GM23248 (cell line): ENCODE data around the gene VTI1A. TPM values are rescaled to one million over a fixed set of nuclear protein-coding genes. Genes with fewer than 3 reads are reported as not detected.
A peak's percentile ranks its signal among the peaks of the same experiment; 100 is the strongest.

ENCODE experiments used
- DNase-seq: peaks from one replicate; pipeline ENCODE4 v3.0.0-alpha.2; 2015
- H2AFZ ChIP-seq: fragments of 200-600 bp; sonication (generic); 2 replicates; pipeline ENCODE4 v1.6.1; 2016; ENCODE audit warnings: antibody characterized with exemption
- H3F3A ChIP-seq: fragments of 200-600 bp; sonication (generic); 2 replicates; pipeline ENCODE4 v1.6.1; 2016; ENCODE audit warnings: mild to moderate bottlenecking, antibody characterized with exemption, mixed run types; ENCODE audit not compliant: insufficient read depth
- H3K27ac ChIP-seq: fragments of 200-600 bp; sonication (generic); 2 replicates; pipeline ENCODE4 v1.5.1; 2016; ENCODE audit warnings: mild to moderate bottlenecking
- H3K27me3 ChIP-seq: fragments of 200-600 bp; sonication (generic); replicated peaks from 2 replicates; pipeline ENCODE4 v1.6.1; 2016; ENCODE audit warnings: mild to moderate bottlenecking; ENCODE audit not compliant: insufficient read depth
- H3K36me3 ChIP-seq: fragments of 200-600 bp; sonication (generic); 2 replicates; pipeline ENCODE4 v1.6.1; 2016; ENCODE audit warnings: low read depth, mild to moderate bottlenecking
- H3K4me1 ChIP-seq: fragments of 200-600 bp; sonication (generic); 2 replicates; pipeline ENCODE4 v1.6.1; 2016; ENCODE audit warnings: mild to moderate bottlenecking; ENCODE audit not compliant: insufficient read depth
- H3K4me2 ChIP-seq: fragments of 200-600 bp; sonication (generic); one replicate; pipeline ENCODE4 v1.6.1; 2016; ENCODE audit warnings: mild to moderate bottlenecking; ENCODE audit not compliant: unreplicated experiment
- H3K4me3 ChIP-seq: fragments of 200-600 bp; sonication (generic); 2 replicates; pipeline ENCODE4 v1.5.1; 2016; ENCODE audit warnings: mild to moderate bottlenecking
- H3K79me2 ChIP-seq: fragments of 200-600 bp; sonication (generic); 2 replicates; pipeline ENCODE4 v1.6.1; 2016; ENCODE audit warnings: mild to moderate bottlenecking; ENCODE audit not compliant: insufficient read depth
- H3K9ac ChIP-seq: fragments of 200-600 bp; sonication (generic); 2 replicates; pipeline ENCODE4 v1.6.1; 2016; ENCODE audit warnings: mild to moderate bottlenecking
- H3K9me2 ChIP-seq: fragments of 200-600 bp; sonication (generic); 2 replicates; pipeline ENCODE4 v1.6.1; 2016; ENCODE audit warnings: mixed run types, mild to moderate bottlenecking, moderate library complexity; ENCODE audit not compliant: insufficient read depth
- H3K9me3 ChIP-seq: fragments of 200-600 bp; sonication (generic); one replicate; pipeline ENCODE4 v1.6.1; 2017; ENCODE audit warnings: low read depth
- H4K20me1 ChIP-seq: fragments of 200-600 bp; sonication (generic); 2 replicates; pipeline ENCODE4 v1.6.0; 2016; ENCODE audit not compliant: insufficient read depth
- EZH2 ChIP-seq: fragments of 200-600 bp; sonication (generic); IDR thresholded peaks from 2 replicates; pipeline ENCODE4 v1.6.1; 2018; ENCODE audit warnings: antibody characterized with exemption, mild to moderate bottlenecking; ENCODE audit not compliant: insufficient read depth, poor library complexity, severe bottlenecking
- EZH2phosphoT487 ChIP-seq: fragments of 200-600 bp; sonication (generic); IDR thresholded peaks from 2 replicates; pipeline ENCODE4 v1.6.1; 2018; ENCODE audit warnings: antibody characterized with exemption, moderate library complexity, mild to moderate bottlenecking, low read depth; ENCODE audit not compliant: insufficient read depth
- WGBS, 2 experiments: methylation state at CpG; one replicate each; pipeline ENCODE4 v1.1.6; 2015 to 2017; ENCODE audit warnings: low lambda C conversion rate in 2 of 2, low coverage in 1 of 2; ENCODE audit errors: missing lambda C conversion rate in 2 of 2; 5-methylcytosine and 5-hydroxymethylcytosine counted together
- in situ Hi-C: fragments of 300-500 bp; cut with MboI; formaldehyde crosslinking; loops from 2 replicates; pipeline ENCODE4 v1.15.0; 2020
- polyA plus RNA-seq: library from polyadenylated mRNA; unstranded; fragments of >200 nt; fragmentation: Nextera tagmentation; extraction: Ambion mirVana; gene quantifications from 2 replicates; pipeline ENCODE4 v1.2.1, GENCODE V29; 2016
- total RNA-seq: library from RNA; depleted of rRNA; stranded (reverse); fragments of >200 nt; shearing (Covaris generic); gene quantifications from 2 replicates; pipeline ENCODE4 v1.2.3, GENCODE V29; 2014

The VTI1A gene
- total and polyA plus RNA-seq, 2 experiments from 2014 or later: 21.6 to 26.4 TPM

DNA sequence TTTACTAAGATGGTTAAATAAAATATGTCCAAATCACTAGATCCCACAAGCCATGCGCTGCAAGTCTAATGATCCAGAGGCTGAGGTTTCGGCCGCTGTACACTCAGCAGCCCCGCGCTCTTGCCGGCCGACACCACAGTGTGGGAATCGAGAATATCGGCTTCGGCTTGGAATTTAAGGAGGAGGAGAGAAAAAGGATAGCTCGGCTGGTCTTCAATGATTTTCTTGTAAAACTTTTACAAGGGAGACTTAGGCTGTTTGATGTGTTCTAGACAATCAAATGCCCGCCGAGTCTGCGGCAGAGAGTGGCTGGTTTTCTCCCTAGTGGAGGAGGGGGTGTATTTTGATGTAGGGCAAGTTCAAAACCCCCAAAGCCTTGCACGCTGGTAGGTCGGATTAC is 384.8 kb downstream of the VTI1A start:
- in situ Hi-C loops: no loop called here
- H2AFZ ChIP-seq: no peak overlapping the region
- DNase-seq: no peak
- no peaks in the 10 kb centered on the region for H3K9me2 ChIP-seq
- H3K36me3 ChIP-seq: no peaks in the 10 kb centered on the region
- H3K27me3 ChIP-seq: no peaks in the 10 kb centered on the region
- H4K20me1 ChIP-seq: no peaks in the 10 kb centered on the region
- no peaks in the 10 kb centered on the region for H3K9me3 ChIP-seq
- H3F3A ChIP-seq: no peaks in the 10 kb centered on the region
- H3K4me3 ChIP-seq: no peak overlapping the region
- no peaks in the 10 kb centered on the region for H3K79me2 ChIP-seq
- TF ChIP-seq EZH2 (no peak), EZH2phosphoT487 (no peak)
- no peak overlapping the region for H3K9ac ChIP-seq
- no peaks in the 10 kb centered on the region for H3K4me1 ChIP-seq
- 93% methylated on average over 16 of the region's 16 CpGs for WGBS, 2 experiments
- no peak overlapping the region for H3K4me2 ChIP-seq
- H3K27ac ChIP-seq: no peak overlapping the region

DNA sequence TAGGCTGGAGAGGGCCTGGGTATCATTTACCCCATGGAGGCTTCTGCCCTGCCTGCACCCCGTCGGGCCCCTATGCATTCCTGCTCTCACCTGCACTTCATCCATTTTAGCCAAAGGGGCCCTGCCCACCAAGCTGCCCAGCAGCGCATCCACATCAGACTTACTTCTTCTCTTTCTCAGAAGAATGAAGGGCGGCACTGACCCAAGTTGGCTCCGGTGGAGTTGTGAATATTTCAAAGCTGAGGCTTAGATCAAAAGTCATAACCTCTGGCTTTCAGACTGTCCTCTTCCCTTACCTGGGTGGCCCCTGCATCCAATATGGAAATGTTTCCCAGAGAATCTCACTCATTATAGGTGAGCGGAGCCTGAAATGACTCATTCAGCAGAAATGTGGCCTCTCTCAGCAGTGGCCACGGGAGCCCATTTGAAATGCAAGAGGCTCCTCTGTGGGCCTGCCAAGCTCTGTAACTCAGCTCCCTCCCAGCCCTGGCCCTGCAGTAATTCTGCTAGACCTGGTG is 385.4 kb downstream of the VTI1A start:
- H3K4me1 ChIP-seq: no peaks in the 10 kb centered on the region
- TF ChIP-seq EZH2phosphoT487: no peak
- TF ChIP-seq EZH2: no peak
- H3K9me3 ChIP-seq: no peaks in the 10 kb centered on the region
- no peaks in the 10 kb centered on the region for H3K9me2 ChIP-seq
- no peaks in the 10 kb centered on the region for H3K79me2 ChIP-seq
- H3K27ac ChIP-seq: no peak overlapping the region
- H3K27me3 ChIP-seq: no peaks in the 10 kb centered on the region
- WGBS, 2 experiments: 85% methylated on average over 7 of the region's 7 CpGs
- no peak overlapping the region for H2AFZ ChIP-seq
- no peak overlapping the region for H3K9ac ChIP-seq
- in situ Hi-C loops: no loop called here
- no peaks in the 10 kb centered on the region for H3K36me3 ChIP-seq
- no peak overlapping the region for H3K4me3 ChIP-seq
- H3F3A ChIP-seq: no peaks in the 10 kb centered on the region
- DNase-seq: peak; percentile 14
- no peak overlapping the region for H3K4me2 ChIP-seq
- H4K20me1 ChIP-seq: no peaks in the 10 kb centered on the region

DNA sequence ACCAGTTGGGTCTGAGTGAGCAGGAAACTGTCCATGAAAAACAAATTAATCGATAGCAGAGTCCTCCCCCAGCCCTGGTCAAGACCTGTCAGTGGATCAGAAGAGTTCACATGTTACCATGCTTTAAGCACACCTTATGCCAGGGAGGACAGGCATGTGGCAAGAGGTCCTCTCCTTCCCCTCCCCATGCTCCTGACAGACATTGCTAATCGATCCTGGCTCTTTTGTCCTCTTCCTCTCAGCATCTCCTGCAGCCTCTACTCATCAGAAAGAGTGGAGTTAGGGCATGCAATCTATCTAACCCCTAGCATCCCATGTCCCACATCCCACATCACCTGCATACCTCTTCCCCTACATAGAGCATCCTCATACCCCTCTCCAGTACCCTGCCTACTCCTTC is 385.9 kb downstream of the VTI1A start:
- Histone ChIP-seq H3K9ac (no peak overlapping the region), H3K27ac (no peak overlapping the region), H3K4me2 (no peak overlapping the region), H3K36me3 (no peaks in the 10 kb centered on the region), H3K4me3 (no peak overlapping the region), H3K9me3 (no peaks in the 10 kb centered on the region), H4K20me1 (no peaks in the 10 kb centered on the region), H3F3A (no peaks in the 10 kb centered on the region), H3K4me1 (no peaks in the 10 kb centered on the region), H3K9me2 (no peaks in the 10 kb centered on the region), H3K79me2 (no peaks in the 10 kb centered on the region), H3K27me3 (no peaks in the 10 kb centered on the region), H2AFZ (no peak overlapping the region)
- in situ Hi-C loops: no loop called here
- 75 to 84% methylated on average over 2 of the region's 2 CpGs for WGBS, 2 experiments
- TF ChIP-seq EZH2 (no peak), EZH2phosphoT487 (no peak)
- DNase-seq: no peak

DNA sequence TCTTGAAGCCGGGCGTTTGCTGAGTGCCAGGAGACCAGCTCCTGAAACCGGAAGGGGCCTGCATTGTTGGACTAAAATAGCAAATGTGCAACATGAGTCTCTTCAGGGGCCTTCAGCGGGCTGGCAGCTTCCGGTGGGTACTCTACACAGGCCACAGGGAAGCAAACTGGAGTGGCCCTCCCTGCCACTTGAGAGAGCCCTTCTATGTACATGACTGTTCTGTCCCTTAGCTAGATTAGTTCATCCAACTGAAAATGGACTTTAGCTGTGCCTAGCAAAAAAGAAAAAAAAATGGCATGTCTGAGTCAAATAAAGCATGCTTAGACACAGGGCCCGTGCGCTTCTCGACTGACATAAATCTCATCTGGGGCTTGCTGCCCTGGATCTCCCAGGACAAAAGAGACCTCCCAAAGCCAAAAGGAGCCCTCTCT is 387.8 kb downstream of the VTI1A start:
- H3K4me1 ChIP-seq: no peaks in the 10 kb centered on the region
- no peak for TF ChIP-seq EZH2
- no peak overlapping the region for H3K4me3 ChIP-seq
- H2AFZ ChIP-seq: no peak overlapping the region
- H3K9ac ChIP-seq: no peak overlapping the region
- no peaks in the 10 kb centered on the region for H3K27me3 ChIP-seq
- H3F3A ChIP-seq: no peaks in the 10 kb centered on the region
- H3K4me2 ChIP-seq: no peak overlapping the region
- DNase-seq: no peak
- H4K20me1 ChIP-seq: no peaks in the 10 kb centered on the region
- in situ Hi-C loops: no loop called here
- WGBS, 2 experiments: 74 to 81% methylated on average over 8 of the region's 8 CpGs
- no peaks in the 10 kb centered on the region for H3K9me3 ChIP-seq
- no peaks in the 10 kb centered on the region for H3K79me2 ChIP-seq
- H3K27ac ChIP-seq: no peak overlapping the region
- no peaks in the 10 kb centered on the region for H3K36me3 ChIP-seq
- H3K9me2 ChIP-seq: no peaks in the 10 kb centered on the region

DNA sequence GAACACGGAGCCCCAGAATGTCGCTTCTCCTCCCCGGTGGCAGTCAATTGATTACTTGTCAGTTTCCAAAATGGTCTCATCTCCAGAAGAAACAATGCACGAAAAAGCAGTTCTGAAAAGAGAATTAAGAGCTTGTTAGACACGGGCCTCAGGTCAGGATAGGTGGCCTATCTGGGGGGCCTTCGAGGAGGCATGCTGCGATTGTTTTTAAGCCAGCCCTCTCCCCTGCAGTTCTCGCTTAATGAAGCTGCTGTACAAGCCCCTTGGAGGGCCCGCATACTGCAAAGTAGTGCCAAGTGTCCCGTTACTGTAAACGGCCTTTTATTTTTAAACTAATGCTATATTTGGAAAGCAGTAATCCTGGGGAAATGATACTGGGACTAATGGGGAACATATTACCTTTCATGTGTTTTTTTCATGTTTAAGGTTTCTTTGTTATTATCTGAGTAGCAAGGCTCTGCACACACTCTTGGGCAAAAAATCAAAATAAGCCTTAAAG is 388.3 kb downstream of the VTI1A start:
- Histone ChIP-seq H3K27me3 (no peaks in the 10 kb centered on the region), H3K9ac (no peak overlapping the region), H2AFZ (no peak overlapping the region), H3K9me3 (no peaks in the 10 kb centered on the region), H3K9me2 (no peaks in the 10 kb centered on the region), H3K4me2 (no peak overlapping the region), H3K27ac (no peak overlapping the region), H3F3A (no peaks in the 10 kb centered on the region), H3K79me2 (no peaks in the 10 kb centered on the region), H3K36me3 (no peaks in the 10 kb centered on the region), H3K4me1 (no peaks in the 10 kb centered on the region), H4K20me1 (no peaks in the 10 kb centered on the region), H3K4me3 (no peak overlapping the region)
- WGBS, 2 experiments: 59 to 63% methylated on average over 11 of the region's 11 CpGs
- in situ Hi-C loops: no loop called here
- no peak for TF ChIP-seq EZH2phosphoT487
- TF ChIP-seq EZH2: no peak
- DNase-seq: no peak
